Renal cortical epithelial cell (primary cell): ENCODE measurements around the gene SLC16A5. TPM values are rescaled to one million over a fixed set of nuclear protein-coding genes. Genes with fewer than 3 reads are reported as not detected.
"Not testable (repeated sequence)": the region's sequence is repeated elsewhere in the genome, so short reads cannot be mapped to it uniquely, and the experiment has no call there.

Experiments used
- DNase-seq: peaks from one replicate; pipeline ENCODE4 v3.0.0-alpha.2; 2011; ENCODE audit warnings: low read depth
- total RNA-seq: library from RNA; depleted of rRNA; stranded (reverse); fragments of >200 nt; gene quantifications from 2 replicates; pipeline ENCODE4 v1.2.3, GENCODE V29; 2014

SLC16A5 gene, protein sequence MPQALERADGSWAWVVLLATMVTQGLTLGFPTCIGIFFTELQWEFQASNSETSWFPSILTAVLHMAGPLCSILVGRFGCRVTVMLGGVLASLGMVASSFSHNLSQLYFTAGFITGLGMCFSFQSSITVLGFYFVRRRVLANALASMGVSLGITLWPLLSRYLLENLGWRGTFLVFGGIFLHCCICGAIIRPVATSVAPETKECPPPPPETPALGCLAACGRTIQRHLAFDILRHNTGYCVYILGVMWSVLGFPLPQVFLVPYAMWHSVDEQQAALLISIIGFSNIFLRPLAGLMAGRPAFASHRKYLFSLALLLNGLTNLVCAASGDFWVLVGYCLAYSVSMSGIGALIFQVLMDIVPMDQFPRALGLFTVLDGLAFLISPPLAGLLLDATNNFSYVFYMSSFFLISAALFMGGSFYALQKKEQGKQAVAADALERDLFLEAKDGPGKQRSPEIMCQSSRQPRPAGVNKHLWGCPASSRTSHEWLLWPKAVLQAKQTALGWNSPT
- total RNA-seq = 35.6 and 165 TPM in 2 replicates

DNA sequence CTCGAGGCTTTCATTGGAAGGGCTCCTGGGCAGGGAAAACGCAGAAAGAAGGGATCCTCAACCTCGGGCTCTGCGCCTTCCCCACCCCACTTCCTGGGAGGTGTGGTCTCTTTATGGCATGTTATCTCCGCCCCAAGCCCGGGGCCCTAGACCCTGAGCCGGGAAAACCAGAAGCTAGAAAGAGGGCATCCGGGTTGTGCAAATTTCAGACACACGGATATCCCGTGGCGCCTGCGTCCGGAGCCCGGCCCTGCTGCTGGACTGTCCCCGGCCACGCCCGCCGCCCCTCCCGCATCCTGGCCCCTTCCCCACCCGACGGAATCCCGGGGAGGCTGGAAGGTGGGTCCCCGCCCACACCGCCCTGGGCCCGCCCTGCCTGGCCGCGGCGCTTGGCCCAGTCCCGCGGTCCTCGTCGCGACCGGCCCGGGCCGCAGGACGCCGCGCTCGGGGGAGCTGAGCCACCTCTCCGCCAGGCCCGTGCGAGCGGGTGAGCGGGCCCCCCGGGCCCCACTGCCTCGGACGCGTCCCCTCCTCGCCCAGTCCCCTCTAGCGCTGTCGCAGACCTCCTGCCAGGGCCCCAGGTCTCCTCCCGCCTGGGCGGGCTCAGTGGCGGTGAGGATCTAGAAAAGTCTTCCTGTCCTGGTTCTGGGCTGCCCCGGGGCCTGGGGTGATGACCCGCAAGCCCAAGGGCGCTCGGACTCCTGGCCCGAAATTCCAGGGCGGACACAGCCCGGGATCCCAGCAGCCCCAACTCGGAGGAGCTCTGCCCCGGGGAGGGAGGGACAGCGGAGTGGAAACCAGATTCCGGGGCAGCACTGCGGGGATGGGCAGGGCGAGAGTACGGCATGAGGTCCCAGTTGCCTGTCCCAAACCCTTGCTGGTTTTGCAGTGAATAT lies at the start of gene SLC16A5:
SLC16A5 (plus strand) TSS at position 397 of the 896 bp plus-strand sequence. CDS start 5,683 bp downstream, outside the sequence.
- DNase-seq = peak; percentile 86

DNA sequence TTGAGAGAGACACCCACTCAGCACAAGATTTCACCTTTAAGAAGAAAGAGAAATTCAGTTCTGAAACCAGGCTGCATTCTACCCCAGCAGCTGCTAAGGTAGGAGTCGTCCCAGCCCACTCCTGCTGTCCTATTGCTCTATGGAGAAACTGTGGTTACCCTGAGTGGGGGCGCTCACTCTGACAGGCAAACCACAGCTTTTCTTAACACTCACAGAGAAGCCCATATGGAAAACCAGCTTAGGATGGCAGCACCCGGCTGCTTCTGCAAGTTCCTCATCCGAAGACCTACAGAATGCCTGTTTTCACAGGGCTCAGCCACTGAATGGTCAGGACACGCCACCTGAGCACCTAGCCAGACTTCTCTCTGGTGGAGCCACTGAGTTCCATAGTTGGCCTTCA lies 48.5 kb upstream of the SLC16A5 start:
- no peak for DNase-seq

DNA sequence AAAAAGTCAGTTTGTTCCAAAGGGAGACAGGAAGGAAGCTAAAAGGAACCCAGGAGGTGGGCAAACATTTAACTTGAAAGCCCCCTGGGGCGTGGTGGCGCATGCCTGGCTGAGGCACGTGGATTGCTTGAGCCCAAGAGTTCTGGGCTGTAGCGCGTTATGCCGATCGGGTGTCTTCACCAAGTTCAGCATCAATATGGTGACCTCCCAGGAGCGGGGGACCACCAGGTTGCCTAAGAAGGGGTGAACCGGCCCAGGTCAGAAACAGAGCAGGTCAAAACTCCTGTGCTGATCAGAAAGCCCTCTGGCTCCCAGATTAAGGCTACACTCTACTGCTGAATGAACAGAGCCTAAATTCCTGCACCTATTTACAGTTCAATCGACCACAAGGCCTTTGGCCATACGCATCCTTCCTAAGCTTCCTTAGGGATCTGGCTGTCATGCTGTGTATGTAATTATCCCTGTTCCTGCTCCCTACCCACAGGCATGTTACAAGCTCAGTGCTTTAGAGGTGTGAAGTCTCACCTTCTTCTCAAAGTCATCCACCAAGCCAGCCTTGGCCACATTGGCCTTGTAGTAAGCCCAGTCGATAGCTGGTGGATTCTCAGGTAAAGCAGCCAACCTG lies 46.0 kb upstream of the SLC16A5 start:
- DNase-seq = no peak

DNA sequence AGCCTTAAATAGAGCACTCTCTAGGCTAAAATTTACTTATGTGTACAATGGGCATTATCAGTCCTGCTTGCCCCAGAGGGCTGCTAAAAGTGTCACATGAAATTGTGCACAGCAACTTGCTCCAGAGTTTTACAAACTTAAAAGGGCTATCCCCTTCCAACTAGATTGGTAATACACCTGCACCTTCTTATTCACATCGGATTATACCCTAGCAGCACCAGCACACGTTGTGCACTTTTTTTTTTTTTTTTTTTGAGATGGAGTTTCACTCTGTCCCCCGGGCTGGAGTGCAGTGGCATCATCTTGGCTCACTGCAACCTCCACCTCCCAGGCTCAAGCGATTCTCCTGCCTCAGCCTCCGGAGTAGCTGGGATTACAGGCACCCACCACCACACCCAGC lies 44.0 kb upstream of the SLC16A5 start:
- not testable (repeated sequence) for DNase-seq

DNA sequence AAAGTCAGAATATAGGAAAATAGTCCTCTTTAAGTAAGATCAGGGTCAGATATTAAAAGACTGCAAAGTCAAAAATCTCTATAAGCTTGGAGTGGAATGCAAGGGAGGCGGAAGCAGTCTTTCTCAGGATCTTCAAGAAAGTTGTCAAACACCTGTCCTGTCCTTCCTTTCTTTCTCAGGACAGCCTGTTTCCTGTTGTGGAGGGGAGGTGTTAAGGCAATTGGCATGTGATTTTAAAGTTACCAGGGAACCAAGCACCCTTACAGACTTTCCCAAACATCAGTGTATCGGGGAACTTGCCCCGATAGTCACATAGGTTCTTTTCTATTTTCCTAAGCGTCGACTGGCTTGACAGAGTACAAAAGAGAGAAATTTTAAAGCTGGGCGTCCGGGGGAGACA lies 43.0 kb upstream of the SLC16A5 start:
- no peak for DNase-seq

DNA sequence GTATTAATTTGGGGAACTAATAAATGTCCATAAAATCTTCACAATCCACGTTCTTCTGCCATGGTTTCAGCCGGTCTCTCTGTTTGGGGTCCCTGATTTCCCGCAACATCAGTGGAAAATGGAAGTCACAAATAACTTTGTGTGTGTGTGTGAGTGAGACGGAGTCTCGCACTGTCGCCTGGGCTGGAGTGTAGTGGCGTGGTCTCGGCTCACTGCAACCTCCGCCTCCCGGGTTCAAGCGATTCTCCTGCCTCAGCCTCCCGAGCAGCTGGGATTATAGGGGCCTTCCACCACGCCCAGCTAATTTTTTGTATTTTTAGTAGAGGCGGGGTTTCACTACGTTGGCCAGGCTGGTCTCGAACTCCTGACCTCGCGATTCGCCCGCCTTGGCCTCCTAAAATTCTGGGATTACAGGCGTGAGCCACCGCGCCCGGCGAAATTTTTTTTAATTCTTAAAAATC lies 41.8 kb upstream of the SLC16A5 start:
- DNase-seq = not testable (repeated sequence)

DNA sequence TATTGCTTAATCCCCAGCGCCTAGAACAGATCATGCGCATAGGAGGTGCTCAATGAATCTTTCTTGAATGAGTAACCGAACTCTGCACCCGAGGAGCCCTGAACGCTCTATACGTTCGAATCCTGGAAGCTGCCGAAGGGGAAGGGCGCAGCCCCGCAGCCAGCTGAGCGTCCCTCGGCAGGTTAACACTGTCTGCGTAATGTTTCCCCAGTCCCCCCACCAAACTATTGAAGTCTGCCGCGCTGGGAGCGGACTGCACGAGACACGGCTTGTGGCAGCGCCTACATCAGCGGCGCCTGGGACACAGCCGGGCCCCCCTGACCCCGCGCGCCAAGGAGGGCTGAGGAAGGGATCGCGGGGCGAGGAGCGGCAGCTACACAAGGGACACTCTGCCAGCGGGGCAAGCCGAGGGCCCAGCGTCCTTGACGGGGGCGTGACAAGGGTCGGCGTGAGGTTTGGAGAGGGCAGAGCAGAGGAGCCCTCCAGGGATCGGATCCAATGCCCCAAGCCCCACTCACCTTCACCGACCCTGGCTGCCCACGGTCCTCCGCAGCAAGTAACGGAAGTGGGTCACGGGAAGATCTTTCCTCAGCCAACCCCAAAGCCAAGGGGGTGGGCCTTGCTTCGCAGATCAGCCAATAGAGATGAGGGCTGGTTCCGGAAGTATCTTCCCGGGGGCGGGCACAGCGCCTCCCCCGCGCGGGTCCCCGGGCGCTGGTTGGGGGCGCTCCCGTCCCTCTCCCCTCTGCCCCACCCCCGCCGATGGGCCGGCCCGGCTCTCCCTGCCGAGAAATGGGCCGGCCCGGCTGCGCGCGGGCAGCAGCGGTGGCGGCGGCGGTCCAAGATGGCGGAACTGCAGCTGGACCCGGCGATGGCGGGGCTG lies 41.1 kb upstream of the SLC16A5 start, which contains the start of the genes ATP5PD and KCTD2:
ATP5PD (minus strand) TSS at position 563 of the 883 bp plus-strand sequence. CDS start 4,319 bp downstream, outside the sequence.
KCTD2 (plus strand) TSS at position 819 of the 883 bp plus-strand sequence; CDS start at position 845, 26 bp downstream.
- peak; percentile 94 for DNase-seq

DNA sequence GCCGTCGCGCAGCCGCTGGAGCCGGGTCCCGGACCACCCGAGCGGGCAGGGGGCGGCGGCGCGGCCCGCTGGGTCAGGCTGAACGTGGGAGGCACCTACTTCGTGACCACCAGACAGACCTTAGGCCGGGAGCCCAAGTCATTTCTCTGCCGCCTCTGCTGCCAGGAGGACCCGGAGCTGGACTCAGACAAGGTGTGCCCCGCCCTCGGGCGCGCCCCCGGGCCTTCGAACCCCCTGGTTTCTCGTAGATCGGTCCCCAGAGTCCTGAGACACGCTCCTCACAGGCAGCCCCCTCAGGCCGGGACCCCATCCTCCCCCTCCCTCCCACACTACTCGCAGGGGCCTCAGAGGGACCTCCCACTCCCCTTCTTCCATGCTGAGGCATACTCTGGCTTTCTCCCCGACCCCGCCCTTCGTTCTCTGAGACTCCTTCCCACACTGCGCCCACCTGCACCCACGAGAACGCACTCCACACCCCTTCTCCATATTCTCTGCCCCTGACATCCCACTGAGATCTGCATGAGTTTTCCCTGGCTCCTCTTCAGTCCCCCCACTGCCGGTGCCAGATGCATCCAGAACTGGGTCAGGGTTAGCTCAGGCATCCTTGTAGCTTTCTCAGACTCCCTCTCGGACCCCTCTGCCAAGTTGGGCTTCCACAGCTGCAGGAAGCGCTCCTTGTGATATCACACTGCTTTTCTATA lies 40.2 kb upstream of the SLC16A5 start:
- DNase-seq = no peak

DNA sequence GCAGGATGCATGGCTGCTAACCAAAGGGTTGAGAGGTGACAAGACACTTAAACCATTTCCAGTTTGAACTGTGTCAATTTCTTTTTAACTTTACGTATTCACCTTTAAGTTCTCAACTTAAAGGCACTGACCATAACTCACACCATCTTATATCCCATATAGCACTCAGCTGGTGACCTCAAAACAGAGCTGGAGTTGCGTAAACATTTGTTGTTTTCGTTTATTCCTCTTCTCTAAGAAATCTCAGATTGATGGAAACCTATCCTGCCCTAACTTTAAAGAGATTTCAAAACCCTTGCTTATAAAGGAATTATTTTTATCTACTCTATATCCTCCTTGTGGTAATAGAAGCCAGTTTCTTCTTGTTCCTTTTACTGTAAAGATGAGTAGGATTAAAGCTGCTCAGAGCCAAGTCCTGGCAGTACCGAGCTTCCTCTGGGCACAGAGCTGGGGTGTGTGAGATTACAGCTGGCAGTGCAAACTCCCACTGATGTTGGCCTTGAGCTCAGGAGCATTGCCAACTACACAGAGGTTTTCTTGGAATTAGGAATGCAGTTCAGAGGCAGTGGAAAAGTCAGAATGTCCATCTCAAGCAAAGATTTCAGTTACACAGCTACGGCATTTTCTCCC lies 39.4 kb upstream of the SLC16A5 start:
- DNase-seq = no peak

DNA sequence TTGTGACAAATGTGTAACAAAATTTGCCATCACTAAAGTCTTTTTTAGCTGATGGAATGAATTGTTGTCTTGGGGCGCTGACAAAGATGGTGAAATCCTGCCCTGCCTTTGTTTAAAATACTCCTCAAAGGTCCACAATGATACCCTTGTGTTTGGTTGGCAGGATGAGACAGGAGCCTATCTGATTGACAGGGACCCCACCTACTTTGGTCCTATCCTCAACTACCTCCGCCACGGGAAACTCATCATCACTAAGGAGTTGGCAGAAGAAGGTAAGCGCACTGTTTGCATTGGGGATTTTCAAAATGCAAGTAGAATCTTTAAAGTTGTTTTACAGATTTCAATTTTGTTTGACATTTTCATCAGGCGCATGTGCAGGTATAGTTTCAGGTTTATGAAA lies 38.7 kb upstream of the SLC16A5 start:
- no peak for DNase-seq

DNA sequence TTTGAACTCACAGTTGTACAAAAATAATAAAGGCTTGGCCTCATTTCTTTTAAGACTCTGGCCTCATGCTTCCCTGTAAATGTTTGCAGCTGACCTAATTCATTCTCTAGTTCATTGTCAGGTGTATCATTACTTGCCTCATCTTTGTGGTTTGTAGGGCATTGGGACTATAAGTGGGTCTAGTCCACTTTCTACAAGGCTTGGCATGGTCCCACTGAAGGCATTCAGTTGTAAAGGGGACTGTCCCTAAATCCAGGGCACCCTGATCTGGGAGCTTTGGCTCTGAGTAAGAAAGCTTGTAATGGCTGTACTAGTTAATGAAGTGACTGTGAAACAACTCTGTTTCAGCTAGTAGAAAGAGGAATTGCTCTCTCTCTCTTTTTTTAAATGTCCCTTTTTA lies 38.0 kb upstream of the SLC16A5 start:
- DNase-seq = peak; percentile 43

DNA sequence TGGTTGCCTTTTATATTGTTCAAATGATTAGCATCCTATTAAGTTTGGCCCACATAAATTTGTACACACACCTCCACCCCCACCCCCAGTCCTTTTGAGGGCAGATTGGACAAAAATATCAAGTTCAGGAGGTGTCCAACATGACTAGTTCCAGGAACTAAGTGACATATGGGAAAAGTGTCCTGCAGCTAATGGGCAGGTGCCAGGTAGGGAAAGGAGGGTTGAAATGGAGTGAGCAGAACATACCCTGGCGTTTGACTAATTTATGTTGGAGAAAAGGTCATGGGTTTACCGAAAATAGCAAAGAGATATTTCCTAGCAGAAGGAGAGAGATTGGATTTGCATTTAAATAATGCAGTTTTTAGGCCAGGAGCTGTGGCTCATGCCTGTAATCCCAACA lies 35.8 kb upstream of the SLC16A5 start:
- DNase-seq = no peak

DNA sequence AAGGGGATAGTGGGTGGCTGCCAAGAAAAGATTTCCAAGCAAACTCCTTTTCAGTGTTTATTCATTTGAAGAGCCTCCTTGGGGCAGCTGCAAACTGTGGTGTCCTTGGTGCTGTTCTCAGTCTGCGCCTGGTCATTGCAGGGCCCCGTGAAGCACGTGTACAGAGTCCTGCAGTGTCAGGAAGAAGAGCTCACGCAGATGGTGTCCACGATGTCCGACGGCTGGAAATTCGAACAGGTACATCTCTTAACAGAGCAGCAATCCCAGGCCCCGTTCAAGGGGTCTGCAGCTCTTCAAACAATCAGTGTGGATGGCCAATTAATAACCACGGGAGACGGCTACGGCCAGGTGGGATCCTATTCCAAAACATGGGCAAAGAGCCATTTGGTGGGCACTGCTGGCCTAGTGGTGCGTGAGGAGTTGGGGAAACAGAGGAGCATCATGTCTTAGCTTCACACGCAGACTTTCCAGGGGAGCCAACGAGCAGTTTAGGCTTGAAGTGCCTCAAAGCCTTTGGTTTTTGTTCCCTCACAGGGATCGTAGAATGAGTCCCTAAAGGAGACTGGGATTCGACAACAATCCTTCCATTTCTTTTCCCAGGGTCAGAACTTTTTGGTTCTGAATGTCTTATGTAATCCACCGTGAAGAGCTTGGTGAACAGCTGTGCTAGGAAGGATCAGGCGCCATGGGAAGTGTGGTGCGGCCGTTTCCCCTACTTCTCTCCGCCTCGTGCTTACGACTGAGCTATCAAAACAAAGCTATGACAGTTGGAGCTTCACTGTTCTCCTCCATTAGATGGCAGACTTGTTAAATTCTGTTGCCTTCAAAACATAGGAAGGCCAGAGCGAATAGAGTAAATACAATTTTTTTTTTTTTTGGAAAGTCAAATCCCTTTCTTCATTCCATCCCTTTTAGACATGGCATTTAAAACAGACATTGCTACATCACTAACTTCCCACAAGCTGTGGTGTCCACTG lies 28.1 kb upstream of the SLC16A5 start:
- DNase-seq = peak; percentile 61

DNA sequence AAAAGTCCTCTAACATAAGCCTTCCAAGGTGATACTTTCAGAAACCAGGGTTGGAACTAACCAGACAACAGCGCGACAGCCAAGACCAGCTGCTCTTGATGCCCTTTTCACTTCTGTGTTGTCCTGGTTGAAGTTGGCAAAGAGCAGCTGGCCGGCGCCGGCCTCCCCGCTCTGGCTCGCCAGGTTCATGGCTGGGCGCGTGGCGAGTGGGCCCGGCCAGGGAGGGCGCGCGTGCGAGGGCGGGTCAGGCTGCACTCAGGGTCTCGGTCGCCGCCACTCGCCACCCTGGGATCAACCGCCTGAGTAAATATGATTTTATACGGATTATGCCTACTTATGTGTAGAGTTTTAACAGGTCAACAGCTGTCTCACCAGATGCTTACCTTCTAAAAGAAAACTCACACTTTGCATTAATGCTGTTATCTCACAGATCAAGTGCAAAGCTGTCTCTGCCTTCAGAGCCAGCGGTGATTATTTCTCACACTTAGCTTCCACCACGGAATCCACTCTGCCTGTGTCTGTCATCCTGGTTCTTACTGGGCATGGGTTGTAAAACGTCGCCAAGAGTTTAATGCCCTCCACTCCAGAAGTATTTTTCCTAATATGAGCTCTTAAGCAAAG lies 27.2 kb upstream of the SLC16A5 start:
- no peak for DNase-seq

DNA sequence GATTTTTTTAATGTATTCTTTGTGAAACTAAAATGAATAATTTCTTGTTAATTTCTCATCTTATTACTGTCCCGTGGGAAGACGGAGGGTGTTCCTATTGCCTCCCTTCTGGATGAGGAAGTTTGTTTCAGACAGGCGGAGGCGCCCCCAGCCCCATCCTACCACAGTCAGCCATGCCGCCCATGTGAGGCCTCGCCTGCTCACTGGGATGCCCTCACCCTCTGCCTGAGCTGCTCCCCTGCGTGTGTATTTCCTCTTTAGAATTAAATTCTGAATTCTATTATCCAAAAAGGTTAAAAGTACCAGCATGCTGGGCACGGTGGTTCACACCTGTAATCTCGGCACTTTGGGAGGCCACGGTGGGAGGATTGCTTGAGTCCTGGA lies 26.7 kb upstream of the SLC16A5 start:
- DNase-seq = no peak

DNA sequence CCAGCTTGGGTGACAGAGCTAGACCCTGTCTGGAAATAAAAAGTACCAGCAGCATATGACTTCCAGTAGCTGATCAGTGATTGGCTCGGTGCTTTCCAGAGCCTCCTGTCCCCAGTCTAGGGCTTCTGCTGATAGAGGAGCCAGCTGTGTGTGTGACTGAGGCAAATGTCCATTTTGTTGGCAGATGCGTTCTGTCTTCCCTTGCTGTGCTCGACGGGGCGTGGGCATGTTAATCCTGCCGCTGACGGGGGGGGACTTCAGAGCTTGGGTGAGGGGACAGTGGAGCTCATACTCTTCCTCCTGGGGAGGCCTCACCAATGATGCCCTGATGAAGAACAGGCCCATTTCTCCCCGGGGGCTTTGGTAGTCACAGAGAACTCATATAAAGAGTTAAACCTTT lies 26.1 kb upstream of the SLC16A5 start:
- DNase-seq = no peak

DNA sequence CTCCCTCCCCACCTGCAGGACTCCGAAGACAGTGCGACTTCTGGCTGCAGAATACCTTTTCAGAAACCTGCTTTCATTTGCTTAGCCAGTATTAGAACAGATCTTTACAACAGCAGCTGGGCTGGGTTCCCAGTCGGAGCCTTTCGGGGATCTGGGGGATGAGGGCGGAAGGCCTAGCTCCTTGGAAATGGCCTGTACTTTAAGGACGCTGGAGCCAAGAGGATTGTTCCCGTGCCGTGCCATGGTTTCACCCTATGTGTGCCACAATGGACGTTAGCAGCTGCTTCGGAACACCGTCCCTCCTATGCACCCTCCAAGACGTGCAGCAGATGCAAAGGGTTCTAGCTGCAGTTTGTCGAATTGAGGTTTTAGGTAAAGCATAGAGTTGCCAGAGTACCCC lies 24.6 kb upstream of the SLC16A5 start:
- no peak for DNase-seq

DNA sequence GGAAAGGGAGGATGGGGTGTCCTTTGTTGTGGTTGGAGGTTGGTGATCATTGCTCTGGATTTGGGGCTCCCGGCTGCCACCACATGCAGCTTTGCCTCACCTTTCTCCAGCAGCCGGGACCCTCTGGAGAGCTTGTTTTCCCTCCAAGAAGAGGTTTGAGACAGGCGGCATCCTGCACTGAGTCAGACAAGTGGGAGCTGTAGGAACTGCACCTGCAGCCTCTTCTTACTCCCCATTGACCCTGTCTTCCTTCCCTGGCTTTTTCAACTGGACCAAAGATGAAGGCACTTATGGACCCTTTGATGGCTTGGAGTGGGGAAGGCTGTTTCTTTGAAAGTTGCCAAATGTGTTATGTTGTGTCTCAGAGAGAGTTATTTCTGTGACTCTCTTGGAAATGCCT lies 24.1 kb upstream of the SLC16A5 start:
- no peak for DNase-seq
